SIG-M5 treated with dmso at 0.1 percent for 504 hours (cell line): Measurements from ENCODE around the gene PTPA.
A peak's percentile ranks its signal among the peaks of the same experiment; 100 is the strongest.
"Not testable (repeated sequence)": the region's sequence is repeated elsewhere in the genome, so short reads cannot be mapped to it uniquely, and the experiment has no call there.

Experiments
- DNase-seq: peaks from one replicate; lab custom pipeline; 2025; ENCODE audit not compliant: unreplicated experiment; lab: John Stamatoyannopoulos, UW

PTPA gene

DNA sequence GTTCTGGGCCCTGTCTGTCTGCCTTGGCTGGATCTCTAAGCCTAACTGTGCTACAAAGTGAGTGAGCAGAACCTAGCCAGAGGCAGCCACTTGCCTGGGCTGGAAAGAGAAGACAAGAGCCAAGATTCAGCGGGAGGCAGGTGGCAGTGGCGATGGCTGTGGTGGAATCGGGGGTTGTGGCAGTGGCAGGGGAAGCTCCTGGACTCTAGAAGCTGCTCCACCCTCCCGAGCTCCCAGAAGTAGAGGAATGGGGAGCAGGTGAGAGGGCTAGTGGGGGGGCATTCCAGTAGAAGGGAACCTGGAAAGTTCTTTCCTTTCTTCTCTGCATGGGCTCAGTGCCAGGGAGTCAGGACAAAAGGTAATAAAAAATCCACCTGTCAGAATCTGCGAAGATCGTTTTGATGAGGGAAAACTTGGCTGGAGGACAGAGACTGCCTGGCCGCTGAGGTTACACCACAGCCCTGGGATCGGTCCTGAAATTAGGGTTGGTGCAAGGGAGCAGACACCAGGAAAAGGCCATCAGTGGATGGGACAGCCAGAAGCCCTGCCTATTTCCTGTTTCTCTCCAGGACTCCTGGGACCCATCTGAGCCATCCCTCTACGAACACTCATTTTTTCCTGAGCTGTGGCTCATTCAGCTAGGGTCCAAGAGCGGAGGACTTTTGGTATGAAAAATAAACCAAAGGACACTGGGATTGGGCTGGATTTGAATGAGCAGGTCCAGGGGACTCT, 2.2 kb upstream of the PTPA start:
- no peak for DNase-seq

DNA sequence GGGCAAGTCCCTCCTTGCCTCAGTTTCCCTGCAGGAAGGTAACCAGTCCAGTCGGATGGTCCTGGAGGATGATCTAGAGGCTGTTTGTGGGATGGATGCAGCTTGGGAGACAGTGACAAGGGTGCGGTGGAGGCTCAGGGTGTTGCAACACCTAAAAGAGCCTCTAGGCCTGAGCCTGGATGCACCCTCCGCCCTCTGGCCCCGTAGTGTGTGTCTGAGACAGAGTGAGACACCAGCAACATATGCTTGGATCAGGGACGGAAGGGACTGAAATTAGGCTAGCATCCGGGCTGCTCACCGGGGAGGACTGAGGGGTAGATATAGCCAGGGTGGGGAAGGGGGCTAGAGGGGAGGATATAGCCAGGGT, 1.7 kb upstream of the PTPA start:
- DNase-seq, result peak; percentile 71

DNA sequence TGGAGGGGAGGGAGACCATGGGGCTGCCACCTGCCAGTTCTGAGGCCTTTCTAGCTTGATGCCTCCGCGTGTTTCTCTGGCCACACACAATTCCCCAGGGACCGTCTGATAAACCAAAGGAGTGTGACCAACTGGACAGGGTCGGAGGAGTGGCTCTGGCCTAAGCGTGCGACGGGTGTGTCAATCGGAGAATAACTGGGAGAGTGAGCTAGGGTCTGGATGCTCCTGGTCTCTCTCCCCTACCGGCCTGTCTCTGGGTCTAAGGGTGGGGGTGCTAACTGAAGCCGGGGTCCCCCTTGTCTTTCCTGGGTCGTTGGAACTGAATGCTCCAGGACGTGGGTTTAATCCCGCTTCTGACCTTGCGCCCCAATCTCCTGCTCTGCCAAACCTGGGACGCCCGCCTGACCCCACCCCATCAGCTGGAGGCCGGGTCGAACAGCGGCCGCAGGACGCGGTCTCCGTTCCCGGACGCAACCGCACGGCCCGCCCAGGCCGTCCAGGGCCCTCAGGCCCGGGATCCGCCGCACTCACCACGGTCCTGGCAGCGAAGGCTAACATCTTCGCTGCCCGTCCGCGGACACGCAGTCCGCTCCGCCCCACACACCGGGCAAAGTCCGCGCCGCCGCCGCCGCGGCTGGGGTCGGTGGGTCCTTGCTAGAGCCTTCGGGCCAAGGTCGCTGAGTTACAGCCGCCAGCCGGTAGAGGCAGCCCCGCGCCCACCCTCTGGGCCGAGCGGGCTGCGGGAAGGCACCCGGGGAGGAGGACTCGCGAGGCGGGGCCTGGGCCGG, 1.1 kb upstream of the PTPA start:
- no peak for DNase-seq

DNA sequence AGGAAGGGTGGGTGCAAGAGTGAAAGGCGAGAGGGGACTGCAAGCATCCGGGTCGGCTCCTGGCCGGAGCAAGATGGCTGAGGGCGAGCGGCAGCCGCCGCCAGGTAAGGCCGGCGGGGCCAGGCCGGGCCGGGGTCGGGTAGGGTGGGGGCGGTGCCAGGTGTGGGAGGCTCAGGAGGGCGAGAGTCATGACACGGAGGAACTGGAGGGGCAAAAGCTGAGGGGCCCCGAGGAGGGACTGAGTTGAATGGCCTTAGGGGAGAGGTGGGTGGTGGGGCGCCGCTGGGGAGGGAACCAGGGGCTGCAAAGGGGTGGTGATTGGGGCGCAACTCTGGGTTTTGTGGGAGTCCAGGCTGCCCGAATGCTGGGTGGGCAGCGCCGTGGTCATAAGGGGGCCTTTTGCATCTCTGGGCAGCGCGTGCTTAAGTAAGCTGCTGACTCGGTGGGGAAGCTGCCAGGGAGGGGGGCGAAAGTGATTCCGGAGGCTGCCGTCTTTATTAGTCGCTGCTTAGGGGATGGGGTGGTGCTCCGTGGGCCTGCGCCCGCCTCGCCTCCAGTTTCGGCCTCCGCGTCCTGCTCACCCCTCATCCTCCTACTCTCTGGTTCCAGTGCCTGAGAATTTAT, 425 bp downstream of the PTPA start:
- DNase-seq, result peak; percentile 20

DNA sequence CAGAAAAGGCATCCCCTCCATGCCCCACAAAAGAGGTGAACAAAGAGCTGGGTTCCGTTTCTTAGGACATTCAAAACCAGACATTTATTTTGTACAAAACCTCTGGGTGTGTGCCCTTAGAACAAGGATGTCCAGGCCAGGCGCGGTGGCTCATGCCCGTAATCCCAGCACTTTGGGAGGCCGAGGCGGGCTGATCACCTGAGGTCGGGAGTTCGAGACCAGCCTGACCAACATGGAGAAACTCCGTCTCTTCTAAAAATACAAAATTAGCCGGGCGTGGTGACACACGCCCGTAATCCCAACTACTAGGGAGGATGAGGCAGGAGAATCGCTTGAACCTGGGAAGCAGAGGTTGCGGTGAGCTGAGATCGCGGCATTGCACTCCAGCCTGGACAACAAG, 1.3 kb downstream of the PTPA start:
- not testable (repeated sequence) for DNase-seq

DNA sequence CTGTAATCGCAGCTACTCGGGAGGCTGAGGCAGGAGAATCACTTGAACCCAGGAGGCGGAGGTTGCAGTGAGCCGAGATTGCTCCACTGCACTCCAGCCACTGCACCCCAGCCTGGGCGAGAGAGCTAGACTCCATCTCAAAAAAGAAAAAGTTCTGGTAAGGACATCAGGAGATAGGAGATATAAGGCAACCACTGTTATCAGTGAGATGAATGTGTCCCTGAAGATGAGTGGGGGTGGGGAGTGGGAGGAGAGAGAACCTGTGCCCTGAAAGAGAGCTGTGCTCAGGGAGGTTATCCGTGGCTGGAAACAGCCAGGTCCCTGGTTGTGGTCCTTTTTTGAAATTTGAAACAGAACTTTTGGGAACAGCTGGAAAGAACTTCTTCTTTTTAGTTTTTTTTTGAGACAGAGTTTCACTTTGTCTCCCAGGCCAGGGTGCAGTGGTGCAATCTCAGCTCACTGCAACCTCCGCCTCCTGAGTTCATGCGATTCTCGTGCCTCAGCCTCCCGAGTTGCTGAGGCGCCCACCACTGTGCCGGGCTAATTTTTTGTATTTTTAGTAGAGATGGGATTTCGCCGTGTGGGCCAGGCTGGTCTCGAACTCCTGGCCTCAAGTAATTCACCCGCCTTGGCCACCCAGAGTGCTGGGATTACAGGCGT, 2.6 kb downstream of the PTPA start:
- DNase-seq, result peak; percentile 76

DNA sequence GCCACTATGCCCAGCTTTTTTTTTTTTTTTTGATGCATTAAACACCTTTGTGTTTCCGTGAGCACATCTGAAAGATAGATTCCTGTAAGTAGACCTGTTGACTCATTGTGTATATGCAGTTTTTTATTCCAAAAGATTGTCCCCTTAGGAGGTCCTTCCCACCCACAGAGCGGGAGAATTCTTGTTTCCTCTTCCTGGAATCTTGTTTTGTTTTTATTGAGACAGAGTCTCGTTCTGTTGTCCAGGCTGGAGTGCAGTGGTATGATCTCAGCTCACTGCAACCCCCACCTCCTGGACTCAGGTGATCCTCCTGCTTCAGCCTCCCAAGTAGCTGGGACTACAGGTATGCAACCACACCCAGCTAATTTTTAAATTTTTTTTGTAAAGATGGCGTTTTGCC, 7.6 kb downstream of the PTPA start:
- DNase-seq, result no peak

DNA sequence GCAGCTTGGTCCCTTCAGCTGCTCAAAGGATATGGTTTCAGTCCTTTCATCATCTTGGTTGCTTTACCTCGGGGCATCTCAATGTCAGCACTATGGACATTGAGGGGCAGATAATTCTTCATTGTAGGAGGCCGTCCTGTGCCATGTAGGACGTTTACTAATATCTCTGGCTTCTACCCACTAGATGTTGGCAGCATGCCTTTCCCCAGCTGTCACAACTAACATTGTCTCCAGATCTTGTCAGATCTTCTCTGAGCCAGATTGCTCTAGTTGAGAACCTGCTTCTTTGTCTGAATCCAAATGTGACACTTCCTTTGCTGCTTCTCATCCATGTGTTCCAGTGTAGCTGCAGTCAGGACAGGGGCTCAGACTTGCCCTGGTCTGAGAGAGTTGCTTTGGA, 10.3 kb downstream of the PTPA start:
- no peak for DNase-seq

DNA sequence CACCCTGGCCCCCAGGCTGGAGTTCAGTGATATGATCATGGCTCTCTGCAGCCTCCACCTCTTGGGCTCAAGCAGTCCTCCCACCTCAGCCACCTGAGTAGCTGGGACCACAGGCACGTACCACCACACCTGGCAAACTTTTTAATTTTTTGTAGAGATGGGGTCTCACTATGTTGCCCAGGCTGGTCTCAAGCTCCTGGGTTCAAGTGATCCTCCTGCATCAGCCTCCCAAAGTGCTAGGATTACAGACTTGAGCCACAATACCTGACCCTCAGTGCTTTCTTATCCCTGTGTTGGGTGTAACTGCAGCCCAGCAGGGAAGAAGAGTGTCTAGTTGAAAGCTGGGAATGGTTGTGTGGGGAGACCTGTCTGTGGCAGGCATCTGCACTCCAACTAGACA, 10.9 kb downstream of the PTPA start:
- DNase-seq, result no peak

DNA sequence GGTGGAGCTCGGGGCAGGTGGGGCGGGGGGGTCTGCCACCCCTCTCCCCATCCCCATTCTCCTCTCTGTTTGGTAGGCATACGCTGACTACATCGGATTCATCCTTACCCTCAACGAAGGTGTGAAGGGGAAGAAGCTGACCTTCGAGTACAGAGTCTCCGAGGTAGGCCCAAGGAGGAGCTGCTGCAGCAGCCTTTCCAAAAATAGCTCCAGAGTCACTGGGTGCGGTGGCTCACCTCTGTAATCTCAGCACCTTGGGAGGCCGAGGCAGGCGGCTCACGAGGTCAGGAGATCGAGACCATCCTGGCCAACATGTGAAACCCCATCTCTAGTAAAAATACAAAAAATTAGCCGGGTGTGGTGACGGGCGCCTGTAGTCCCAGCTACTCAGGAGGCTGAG, 11.8 kb downstream of the PTPA start:
- DNase-seq, result not testable (repeated sequence)

DNA sequence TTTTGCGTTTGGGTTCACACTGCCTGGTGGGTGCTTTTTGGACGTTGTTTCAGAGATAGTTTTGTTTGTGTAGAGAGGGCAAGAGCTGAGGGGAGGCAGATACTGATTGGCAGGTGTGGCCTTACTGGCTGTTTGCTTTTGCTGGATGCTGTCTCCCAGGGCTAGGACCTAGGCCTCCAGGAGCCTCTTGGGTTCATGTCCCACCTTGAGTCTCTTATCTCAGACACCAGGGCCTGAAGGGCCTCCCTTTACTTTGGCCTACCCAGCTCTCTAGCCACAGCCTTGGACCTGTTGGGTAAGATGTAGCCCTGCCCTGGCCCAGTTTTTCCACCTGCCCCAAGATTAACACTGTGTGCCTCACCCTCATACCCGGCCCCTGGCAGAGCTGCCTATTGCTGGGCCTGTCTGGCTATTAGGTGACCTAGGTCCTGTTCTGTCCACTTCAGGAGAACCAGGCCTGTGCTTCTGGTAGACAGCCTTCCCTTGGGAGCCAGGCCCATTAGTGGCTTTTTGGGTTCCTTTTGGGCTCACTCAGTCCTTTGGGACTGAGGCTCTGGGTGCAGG, 13.4 kb downstream of the PTPA start:
- no peak for DNase-seq

DNA sequence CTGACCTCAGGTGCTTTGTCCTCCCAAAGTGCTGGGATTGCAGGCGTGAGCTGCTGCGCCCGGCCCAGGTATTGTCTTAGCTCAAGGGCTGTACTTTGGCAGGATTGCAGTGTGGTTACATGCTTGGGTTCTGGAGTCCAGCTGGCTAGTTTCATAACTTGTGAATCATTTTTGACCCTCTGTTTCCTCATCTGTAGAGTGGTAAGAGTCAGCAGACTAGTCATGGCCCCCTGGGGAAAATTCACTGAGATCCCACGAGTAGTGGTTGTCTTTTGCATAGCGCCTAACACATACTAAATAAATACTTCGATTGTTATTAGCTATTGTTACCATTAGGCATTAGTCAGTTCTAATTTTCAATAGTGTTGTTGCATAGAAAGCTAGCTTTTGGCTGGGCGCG, 14.3 kb downstream of the PTPA start:
- DNase-seq, result peak; percentile 14

DNA sequence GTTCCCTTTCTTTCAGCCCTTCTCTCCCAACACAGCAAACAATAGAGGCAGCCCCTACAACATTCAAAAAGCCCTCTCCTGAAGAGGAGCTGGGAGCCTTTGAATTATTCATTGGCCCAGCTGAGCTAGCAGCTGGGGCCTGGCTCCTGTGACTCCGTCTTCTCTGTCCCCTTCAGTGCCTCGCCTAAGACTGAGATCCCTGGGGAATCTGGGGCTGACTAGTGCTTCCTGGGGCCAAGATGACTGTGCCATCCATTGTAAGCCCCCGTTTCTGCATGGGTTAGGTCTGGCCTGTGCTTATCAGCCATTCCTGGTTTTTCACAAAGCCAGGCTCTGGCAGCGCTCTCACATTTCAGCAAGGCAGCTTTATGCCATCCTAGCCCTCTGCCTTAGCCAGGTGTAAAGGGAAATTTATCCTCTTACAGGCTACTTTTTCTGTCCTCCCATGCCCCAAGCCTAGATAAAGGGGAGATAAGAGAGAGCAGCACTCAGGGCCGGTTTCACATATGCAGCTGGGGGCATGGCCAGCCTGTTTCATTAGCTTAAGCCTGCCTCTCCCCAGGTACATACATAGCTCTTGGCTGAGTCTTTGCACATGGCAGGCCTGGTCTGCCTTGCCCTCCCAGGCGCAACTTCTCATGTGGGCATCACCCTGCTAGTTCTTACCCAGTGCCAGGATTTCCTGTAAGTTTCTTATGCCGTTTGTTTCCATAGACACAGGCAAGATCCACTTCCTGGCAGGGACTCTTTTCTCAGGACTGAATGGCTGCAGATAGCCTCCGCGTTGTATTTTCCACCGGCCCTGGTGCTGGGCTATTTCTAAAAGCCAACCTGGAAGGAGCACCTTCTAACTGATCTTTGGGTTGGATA, 15.8 kb downstream of the PTPA start:
- DNase-seq, result no peak

DNA sequence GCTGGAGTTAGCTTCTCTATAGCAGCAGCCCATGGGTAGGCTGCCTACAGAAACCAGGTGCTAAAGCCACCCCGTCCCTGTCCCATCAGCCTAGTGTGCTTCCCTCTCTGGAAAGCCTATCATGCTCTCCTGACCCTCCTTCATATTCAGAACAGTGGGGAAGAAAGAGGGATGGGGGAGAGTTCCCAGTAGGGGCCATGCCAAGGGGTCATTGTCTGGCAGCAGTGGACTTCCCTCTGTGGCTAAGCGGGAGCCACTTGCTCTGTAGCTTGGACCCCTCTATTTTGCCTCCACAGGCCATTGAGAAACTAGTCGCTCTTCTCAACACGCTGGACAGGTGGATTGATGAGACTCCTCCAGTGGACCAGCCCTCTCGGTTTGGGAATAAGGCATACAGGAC, 17.5 kb downstream of the PTPA start:
- DNase-seq, result no peak

DNA sequence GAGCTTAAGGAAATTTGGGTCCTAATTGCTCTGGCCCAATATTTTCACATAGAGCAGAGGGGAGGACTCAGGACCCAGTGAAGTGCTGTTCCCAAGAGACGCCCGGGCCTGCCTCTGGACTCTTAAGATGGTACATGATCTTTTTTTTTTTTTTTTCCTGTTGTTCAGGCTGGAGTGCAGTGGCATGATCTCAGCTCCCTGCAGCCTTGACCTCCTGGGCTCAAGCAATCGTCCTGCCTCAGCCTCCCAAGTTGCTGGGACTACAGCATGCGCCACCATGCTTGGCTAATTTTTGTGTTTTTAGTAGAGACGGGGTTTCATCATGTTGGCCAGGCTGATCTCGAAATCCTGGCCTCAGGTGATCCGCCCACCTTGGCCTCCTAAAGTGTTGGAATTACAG, 19.1 kb downstream of the PTPA start:
- DNase-seq, result not testable (repeated sequence)

DNA sequence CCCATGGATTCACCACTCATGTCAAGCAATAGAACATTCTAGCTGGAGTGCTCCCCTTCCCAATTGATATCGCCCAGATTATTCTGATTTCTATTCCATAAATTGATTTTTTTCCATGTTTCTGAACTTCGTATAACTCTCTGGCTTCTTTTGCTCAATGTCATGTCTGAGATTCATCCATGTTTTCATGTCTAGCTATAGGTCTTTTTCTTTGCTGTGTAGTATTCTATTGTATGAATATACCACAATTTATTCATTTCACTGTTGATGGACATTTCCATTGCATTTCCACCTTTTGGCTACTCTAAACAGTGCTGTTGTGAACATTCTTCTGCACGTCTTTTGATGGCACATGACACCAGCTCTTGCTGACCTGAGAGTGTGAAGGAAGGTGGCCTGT, 19.6 kb downstream of the PTPA start:
- no peak for DNase-seq

DNA sequence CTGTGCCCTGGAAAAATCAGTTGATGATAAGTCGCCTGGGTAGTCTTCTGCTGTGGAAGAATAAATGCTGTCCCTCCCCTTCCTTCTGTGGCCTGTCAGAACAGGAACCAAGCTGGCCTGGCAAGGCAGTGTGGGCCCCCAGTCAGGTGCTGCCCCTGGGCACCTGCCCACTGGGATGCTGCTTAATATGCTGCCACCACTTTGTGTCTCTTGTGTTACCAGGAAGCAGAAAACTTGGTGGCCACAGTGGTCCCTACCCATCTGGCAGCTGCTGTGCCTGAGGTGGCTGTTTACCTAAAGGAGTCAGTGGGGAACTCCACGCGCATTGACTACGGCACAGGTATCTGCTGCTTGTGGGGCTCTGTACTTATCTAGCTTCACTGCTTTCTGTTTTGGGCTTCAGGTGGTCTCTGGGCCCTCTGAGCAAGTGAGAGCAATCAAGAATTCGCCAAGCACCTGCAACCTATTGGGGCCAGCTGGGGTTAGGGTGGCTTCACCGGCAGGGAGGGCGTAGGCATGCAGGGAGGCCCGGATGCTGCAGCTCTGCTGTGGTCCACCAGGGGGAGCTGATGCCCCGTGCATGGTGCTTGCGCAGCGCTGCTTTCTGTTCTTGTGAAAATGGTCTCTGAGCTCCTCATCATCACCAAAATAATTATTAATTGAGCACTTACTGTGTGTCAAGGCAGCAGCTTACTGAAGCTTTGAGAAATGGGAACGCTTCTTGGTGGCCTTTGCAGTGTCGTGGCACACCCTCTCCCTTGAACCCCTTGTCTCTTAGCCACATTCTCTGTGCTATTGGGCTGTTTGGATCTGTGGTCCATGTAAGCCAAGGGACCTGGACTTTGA, 20.3 kb downstream of the PTPA start:
- DNase-seq, result peak; percentile 51

DNA sequence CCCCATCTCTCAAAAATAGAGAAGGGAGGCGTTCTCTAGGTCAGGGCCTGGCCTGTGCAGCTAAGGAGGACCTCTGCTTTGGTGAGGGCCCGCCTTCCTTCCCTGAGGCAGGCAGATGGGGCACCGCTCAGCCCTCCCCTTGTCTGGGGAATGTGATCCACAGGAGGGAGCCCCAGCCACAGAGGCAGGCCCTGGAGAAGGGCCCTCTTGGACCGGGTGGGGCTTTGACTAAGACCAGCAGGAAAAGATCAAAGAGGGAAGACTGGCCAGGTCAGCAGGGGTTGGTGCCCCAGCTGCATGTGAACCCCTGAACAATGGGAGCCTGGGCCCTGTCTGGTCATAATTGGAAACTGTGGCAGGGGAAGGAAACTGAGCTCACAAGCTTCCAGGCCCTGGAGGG, 21.9 kb downstream of the PTPA start:
- no peak for DNase-seq

DNA sequence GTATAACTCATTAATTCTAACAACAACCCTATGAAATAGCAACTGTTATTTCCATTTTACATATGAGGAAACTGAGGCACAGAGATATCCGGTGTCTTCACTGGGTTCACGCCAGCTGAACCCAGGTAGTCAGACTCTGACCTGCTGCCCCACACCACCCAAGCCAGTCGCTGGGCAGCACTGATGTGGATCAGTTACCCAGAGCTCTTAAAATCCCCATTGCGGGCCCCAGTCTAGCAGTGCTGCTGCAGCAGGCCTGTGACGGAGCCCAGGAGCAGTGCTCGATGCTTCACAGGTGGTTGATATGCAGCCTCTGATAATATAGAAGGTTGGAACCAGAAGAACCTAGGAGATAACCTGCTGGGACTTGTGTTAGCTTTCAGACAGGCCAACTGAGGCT, 24.3 kb downstream of the PTPA start:
- no peak for DNase-seq
